ENCODE results near the gene GATC. TPM values are rescaled to one million over a fixed set of nuclear protein-coding genes. Genes with fewer than 3 reads are reported as not detected.
A peak's percentile ranks its signal among the peaks of the same experiment; 100 is the strongest.

Gene GATC
- total RNA-seq, 1 experiment from 2014 or later: 35.6 TPM

DNA sequence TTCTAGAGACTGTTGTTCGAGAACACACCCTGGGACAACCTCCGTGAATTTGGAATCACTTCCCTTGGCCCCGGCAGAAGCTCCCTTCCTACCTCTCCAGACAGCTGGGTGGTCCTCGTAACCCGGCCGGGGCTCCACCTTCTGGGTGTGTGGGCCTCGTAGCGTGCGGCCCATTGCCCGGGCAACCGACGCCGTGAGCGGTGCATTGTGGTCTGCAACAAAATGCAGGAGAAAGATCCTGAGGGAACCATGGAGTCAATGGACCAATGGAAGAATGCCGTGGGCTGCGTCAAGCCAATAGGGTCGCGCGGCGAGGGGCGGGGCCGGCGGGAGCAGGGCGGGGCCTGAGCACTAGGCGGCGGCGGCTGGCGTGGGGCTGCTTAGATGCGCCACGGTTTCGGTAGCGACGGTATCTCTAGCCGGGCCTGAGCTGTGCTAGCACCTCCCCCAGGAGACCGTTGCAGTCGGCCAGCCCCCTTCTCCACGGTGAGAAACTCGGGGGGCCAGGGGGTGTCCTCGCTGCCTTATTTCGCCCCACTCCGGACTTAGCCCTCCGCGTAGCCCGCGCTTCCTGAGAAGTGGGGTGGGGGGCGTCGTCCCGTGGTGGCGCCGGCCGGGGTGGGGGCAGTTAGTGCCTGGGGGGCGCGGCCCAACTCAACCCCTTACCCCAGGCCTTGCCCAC lies 49.6 kb downstream of the GATC start, which contains the start of gene DYNLL1:
Gene DYNLL1 (plus strand): TSS at position 383 of the 682 bp plus-strand sequence. CDS start 309 bp downstream, outside the sequence.
- DNase-seq (ENCODE audit: extremely low read depth, low read depth): peak; percentile 96

GRCh38 chr12:120496413-120497340 lies 50.4 kb downstream of the GATC start:
- DNase-seq (ENCODE audit: extremely low read depth, low read depth): no peak

GRCh38 chr12:120497524-120498150 lies 51.4 kb downstream of the GATC start:
- DNase-seq (ENCODE audit: extremely low read depth, low read depth): no peak

GRCh38 chr12:120498870-120499515 lies 52.7 kb downstream of the GATC start:
- DNase-seq (ENCODE audit: extremely low read depth, low read depth): no peak

DNA sequence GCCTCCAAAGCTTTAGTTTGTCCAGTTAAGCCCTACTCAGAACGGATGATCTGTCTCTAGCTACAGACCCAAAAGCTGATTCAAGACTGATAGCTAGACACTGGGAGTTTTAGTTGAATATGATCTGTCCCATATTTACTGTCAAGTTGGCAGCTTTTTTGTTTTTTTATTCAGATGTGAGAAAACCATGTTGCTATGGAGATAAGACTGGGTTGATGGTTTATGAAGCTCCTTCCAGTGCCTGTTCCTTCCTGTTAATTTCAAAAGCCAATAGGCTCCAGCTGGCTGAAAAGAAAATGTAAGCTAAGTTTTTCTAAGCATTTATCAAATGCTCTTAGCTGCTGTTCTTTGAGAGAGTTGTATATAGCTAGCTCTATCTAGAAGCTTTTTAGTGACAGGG lies 54.3 kb downstream of the GATC start:
- DNase-seq (ENCODE audit: extremely low read depth, low read depth): no peak

- no peak for DNase-seq (ENCODE audit: extremely low read depth, low read depth)
Observed at GRCh38 chr12:120504587-120504986, 58.3 kb downstream of the GATC start.

DNA sequence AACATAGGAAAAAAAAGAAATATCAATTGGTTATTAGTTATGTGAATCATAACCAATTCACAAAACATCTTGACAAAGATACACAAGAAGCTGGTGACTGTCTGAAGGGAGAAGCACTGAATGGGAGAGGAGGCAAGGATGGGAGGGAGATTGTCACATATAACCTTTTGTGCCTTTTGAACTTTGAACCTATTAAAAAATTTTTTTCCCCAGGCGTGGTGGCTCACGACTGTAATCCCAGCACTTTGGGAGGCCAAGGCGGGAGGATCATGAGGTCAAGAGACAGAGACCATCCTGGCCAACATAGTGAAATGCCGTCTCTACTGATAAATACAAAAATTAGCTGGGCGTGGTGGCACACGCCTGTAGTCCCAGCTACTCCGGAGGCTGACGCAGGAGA lies 62.3 kb downstream of the GATC start:
- DNase-seq (ENCODE audit: extremely low read depth, low read depth): no peak

Small RNA genes lying within 50 kb of the gene (small RNA-seq; reads per million reads assigned to genes)
- 0 reads per million in 2 experiments for gene RF00019

Other genes starting within 250 kb of the GATC start
- gene RPLP0, start 245.3 kb upstream of the GATC start, total RNA-seq (2014; rRNA removed; shearing (Covaris generic)): 5,894 and 6,669 TPM in 2 replicates
- 40.1 and 46.9 TPM in 2 replicates for gene PXN, start 180.7 kb upstream of the GATC start, total RNA-seq (2014; rRNA removed; shearing (Covaris generic))
- gene RNU4-2, start 154.5 kb upstream of the GATC start, total RNA-seq (2014; rRNA removed; shearing (Covaris generic)): not detected in 2 replicates
- gene RNU4-1, start 153.2 kb upstream of the GATC start, total RNA-seq (2014; rRNA removed; shearing (Covaris generic)): under 0.01 TPM in 1 of 2 replicates, not detected in the other
- 0.97 and 1.7 TPM in 2 replicates for gene SIRT4, start 144.1 kb upstream of the GATC start, total RNA-seq (2014; rRNA removed; shearing (Covaris generic))
- gene PLA2G1B, start 118.7 kb upstream of the GATC start, total RNA-seq (2014; rRNA removed; shearing (Covaris generic)): not detected in 2 replicates
- 0.17 TPM in 2 replicates for gene MSI1, start 77.3 kb upstream of the GATC start, total RNA-seq (2014; rRNA removed; shearing (Covaris generic))
- 847 and 1,113 TPM in 2 replicates for gene COX6A1, start 8.3 kb upstream of the GATC start, total RNA-seq (2014; rRNA removed; shearing (Covaris generic))
- 88.1 and 91.3 TPM in 2 replicates for gene TRIAP1, start 60 bp upstream of the GATC start, total RNA-seq (2014; rRNA removed; shearing (Covaris generic))
- 126 and 146 TPM in 2 replicates for gene SRSF9, start 23.3 kb downstream of the GATC start, total RNA-seq (2014; rRNA removed; shearing (Covaris generic))
- 205 and 250 TPM in 2 replicates for gene DYNLL1, start 49.7 kb downstream of the GATC start, total RNA-seq (2014; rRNA removed; shearing (Covaris generic))
- gene COQ5, start 82.7 kb downstream of the GATC start, total RNA-seq (2014; rRNA removed; shearing (Covaris generic)): 47.5 and 55.1 TPM in 2 replicates
- gene RNF10, start 87.9 kb downstream of the GATC start, total RNA-seq (2014; rRNA removed; shearing (Covaris generic)): 90.8 and 94.5 TPM in 2 replicates
- gene POP5, start 135.0 kb downstream of the GATC start, total RNA-seq (2014; rRNA removed; shearing (Covaris generic)): 42.5 and 45.6 TPM in 2 replicates
- gene CABP1, start 194.2 kb downstream of the GATC start, total RNA-seq (2014; rRNA removed; shearing (Covaris generic)): not detected in 2 replicates
- gene MLEC, start 240.7 kb downstream of the GATC start, total RNA-seq (2014; rRNA removed; shearing (Covaris generic)): 76.6 and 77.4 TPM in 2 replicates